SHP77 (cell line): ENCODE data around the gene DYRK1B.
"Not testable (repeated sequence)": the region's sequence is repeated elsewhere in the genome, so short reads cannot be mapped to it uniquely, and the experiment has no call there.

Experiments
- DNase-seq, 2 experiments: peaks; one replicate each; lab custom pipeline; 2025; lab: John Stamatoyannopoulos, UW

Gene DYRK1B

DNA sequence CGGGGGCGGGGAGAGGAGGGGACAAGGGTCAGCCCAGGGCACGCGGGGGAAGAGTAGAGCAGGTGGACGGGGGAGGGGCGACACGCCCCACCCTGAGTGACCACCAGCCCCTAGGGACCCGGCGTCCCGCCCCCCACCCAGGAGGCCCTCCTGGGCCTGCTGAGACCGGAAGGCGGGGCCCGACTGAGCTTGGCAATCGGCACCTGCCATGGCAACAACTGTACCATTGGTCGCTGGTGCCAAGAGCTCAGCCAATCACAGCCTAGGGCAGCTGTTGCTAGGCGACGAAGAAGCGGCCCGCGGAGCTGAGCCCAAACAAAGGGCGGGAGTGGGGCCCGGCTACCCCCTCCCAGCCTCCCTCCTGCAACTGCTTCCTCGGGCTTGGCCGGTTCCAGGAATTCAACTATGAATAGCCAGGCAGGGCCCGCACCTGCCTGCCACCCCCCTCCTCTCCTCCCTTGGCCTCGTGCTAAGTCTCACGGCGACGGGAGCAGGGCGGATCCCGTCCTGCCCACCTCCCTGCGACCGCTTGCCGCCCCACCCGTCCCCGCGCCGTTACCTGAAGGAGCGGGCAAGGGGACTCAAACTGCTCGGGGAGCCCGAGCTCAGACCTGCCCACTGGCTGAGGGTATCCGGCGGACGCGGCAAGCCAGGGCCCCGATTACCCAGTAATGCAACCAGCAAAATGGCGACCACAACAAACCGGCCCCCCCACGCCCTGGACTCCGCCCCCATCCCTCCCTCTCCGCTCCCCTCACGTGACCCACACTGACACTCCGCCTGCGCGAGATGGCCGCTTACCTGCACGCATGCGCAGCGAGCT lies at the start of gene DYRK1B:
DYRK1B (minus strand) TSS at position 699 of the 823 bp plus-strand sequence. CDS start 2,295 bp downstream, outside the sequence.
- peak; percentile 99 to 100 for DNase-seq

DNA sequence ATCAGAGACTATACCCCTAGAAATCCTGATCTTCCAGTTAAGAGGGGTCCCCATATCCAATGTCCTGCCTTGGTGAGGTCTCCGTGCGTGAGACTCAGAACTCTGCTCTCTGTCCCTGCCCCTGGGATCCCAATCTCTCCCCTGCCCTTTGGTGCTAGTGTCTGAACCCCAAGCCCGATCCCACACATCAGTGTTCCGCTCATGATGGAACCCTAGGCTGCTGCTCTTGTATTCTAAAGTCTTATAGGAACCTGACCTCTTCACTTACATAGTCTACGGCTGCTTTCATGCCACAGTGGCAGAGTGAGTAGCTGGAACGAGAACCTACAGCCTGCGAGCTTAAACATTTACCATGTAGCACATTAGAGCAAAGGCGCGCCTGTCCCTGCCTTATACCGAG lies 48.7 kb upstream of the DYRK1B start:
- DNase-seq = not testable (repeated sequence)

DNA sequence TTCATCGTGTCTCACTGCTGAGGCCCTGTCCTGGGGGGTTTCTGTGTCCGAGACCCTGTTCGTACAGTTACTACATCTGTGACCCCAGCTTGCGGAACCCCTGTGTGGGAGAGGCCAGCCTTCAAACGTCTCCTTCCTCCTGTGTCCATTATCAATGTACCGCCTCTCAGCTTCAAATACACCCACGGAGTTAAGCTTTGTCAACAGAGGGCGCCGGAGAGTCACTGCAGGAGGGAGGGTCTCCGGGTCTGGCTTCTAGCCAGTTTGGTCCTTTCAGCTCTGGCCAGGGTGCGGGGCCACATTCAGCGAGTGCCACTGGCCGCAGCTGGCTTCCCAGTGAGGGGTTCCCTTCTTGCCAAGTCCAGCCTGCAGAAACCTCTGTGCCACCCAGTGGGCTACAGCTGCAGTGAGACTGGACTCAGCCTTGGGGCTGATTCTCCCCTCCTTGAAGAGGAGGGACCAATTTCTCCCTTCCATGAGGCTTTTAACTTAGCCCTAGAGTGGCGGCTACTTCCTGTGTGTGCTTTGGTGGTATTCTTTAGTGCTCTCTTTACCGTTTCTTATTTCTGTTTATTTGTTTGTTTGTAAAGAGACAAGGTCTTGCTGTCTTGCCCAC lies 47.6 kb upstream of the DYRK1B start:
- peak; percentile 65 to 79 for DNase-seq

DNA sequence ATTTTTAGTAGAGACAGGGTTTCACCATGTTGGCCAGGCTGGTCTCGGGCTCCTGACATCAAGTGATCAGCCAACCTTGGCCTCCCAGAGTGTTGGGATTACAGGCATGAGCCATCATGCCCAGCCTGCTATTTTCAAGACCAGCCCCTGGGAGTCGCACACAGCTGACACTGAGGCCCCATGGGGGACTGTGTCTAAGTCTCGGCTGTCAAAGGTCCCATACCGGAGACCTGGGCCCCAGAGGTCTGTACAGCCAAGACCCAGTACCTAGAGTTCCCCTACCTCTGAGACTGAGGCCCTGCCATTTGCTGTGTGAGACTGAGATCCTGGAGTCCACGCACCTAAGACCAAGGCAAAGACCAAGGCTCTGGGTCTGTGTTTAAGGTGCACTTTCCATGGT lies 46.3 kb upstream of the DYRK1B start:
- not testable (repeated sequence) for DNase-seq

DNA sequence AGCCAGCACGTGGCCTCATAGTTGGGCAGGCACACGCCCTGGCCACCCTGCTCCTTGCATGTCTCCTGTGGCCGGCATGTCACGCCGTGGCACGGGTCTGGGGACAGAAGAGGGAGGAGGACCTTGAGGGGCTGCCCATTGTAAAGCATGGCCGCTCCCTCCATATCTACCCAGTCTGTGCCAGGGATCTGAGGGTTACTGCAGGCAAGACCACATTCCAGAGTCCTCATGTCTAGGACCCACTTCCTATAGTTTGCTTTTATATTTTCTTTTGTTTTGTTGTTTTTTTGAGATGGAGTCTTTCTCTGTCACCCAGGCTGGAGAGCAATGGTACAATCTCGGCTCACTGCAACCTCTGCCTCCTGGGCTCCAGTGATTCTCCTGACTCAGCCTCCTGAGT lies 45.8 kb upstream of the DYRK1B start:
- DNase-seq = not testable (repeated sequence)

DNA sequence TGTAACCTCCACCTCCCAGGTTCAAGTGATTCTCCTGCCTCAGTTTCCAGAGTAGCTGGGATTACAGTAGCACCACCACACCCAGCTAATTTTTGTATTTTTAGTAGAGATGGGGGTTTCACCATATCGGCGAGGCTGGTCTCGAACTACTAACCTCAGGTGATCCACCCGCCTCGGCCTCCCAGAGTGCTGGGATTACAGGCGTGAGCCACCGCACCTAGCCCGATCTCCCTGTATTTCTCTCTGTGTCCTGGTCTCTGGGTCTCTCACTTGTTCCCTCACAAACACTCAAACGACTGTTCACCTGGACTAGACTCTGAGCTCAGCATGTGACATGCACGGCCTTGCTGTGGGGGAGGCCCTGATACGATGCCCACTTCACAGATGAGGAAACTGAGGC lies 44.9 kb upstream of the DYRK1B start:
- not testable (repeated sequence) for DNase-seq

DNA sequence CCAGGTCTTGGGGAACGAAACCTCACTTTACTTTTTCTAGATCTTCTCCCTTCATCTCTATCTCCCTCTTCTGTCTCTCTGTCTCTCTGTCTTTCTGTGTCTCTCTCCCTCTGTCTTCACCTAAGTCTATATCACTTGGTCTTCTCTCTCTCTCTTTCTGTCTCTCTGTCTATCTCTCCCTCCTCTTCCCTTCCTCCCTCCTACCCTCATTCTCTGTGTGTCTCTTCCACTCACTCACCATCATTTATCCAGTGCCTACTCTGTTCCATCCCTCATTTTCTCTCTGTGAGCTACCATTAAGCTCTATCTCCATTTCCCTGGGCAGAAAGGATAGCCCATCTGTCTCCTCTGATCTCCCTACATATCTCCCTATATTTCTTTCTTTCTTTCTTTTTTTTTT lies 44.4 kb upstream of the DYRK1B start:
- DNase-seq = no peak

DNA sequence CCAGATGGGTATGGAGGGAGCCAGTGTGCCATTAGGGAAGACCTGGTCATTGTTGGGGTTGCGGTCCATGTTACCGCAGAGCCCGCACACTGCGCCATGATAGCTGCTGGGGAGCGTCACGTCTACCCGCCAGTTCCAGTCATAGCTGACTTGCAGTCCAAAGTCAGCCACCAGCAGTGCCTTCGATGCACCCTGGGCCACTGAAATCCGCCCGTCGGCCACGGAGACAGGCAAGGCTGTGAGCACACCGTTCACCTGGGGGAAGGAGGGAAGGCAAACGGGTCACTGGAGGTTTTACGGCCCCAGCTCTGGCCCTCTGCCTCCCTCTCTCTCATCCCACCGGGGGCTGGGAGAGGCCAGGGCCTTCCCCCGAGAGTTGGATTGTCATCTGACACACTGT lies 44.0 kb upstream of the DYRK1B start:
- DNase-seq = not testable (repeated sequence)

DNA sequence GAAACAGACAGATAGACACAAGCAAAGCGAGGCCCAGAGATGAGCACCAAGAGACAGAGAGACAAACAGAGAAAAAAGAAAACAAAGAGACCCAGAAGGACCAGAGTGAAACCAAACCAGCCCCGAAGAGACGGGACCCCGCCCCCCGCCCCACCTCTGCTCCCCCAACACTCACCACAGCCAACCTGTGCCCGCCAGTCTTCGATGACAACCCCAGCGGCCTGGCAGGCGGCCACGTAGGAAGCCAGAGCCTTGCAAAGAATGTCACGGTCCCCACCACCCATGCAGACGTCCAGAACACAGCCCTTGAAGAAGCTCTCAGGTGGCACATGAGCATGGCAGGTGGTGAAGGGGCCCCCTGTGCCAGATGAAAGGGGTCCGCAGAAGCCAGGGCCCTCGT lies 43.5 kb upstream of the DYRK1B start:
- not testable (repeated sequence) for DNase-seq

DNA sequence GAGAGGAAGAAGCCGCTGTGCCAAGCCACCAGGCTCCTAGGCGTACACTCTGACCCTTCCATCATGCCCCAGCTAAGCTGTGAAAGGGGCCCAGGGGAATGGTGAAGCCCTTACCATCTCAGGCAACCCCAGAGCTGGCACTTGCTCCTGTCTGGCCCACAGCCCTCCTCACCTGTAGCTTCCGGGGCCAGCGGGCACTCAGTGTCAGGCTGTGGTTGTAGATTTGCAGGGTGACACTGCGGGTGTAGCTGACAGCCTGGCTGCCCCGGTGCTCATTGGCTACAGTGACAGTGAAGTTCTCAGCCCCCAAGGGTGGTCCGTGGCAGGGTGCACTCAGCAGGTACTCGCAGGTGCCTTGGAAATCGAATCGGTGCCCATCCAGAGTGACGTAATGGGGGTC lies 42.5 kb upstream of the DYRK1B start:
- DNase-seq = not testable (repeated sequence)

DNA sequence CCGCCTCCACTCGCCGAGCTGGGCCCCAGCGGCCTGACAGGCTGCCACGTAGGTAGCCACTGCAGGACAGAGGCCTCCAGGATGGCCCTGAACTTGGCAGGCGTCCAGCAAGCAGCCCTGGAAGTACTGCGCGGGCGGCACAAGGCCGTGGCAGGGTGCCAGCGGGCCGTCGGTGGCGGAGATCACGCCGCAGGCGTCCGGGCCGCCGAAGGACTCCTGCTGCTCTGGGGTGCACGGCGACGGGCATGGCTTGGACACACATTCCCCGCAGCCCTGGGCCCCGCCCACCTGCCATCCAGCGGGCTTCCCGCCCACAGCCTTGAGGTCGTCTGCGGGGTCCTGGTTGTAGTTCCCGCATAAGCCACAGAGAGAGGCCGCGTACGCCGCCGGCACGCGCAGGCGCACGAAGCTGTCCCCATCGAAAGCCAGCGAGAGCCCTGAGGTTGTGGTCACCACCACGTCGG lies 41.5 kb upstream of the DYRK1B start:
- peak; percentile 56 to 85 for DNase-seq

DNA sequence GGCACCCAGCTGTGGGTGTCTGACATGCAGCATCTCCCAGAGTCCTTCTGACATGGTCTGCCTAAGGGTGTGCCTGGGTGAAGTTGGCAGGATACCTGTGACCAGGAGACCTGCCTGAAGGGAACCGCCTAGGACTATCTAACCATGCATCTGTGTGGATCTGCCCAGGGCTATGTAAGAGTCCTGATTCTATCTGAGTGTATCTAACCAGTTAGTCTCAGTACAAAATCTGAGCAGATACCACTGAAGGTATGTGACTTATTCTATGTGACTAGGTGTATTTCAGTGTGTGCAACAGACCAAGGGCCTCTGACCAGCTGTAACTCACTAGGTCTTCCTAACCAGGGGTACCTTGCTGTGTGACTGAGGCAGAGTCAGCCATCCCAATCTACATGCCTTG lies 40.4 kb upstream of the DYRK1B start:
- no peak for DNase-seq

DNA sequence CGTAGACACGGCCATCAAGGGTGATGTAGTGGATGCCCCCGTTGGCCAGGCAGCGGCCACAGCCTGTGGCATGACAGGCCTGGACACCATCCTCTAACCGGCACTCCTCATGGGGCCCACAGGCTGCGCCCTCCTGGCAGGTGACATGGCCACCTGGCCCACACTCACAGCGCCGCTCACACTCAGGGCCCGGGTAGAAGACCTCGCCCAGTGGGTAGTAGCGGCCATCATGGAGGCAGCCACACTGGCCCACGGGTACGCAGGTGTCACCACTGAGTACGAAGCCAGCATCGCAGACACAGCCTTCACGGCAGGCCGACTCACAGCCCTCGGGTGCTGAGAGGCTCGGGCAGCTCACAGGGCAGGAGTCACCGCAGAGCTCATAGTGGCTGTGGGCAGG lies 39.4 kb upstream of the DYRK1B start:
- no peak for DNase-seq

DNA sequence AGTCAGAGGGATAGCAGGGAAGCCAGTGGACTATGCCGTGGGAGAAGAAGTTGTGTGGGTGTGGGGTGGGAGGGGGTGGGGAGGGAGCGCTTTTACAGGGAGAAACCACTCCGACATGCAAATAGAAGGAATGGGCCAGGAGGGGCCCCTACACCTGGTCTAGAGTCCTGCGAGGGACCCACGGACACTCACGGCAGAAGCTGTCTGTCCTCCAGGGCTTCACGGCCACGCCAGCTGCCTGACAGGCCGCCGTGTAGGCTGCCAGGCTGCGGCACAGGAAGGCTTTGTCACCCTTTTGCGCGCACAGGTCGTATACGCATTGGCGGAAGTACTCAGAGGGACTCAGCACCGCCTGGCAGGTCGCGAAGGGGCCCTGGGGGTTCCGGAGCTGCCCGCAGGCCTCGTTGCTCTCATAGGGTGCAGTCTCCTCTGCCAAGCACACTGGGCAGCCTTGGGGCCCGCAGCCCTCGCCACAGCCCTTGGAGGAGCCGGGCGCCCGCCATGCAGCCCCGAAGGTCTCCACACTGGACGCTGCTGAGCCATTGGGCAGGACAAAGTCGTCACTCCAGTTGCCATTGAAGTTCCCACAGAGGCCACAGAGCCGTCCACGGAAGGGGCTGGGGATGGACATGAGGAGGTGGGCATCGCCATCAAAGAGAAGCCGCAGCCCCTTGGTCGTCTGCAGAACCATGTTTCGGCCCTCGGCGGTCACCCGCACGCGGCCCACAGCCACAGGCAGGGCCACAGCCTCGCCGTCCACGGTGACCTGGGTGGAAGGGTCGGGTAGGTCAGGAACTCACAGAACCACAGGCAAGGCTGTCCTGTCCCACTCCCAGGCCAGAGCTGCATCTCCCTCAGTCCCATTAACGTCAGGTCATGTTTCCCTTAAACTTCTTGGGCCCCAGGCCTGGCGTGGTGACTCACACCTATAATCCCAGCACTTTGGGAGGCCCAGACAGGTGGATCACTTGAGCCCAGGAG lies 38.2 kb upstream of the DYRK1B start:
- no peak for DNase-seq

DNA sequence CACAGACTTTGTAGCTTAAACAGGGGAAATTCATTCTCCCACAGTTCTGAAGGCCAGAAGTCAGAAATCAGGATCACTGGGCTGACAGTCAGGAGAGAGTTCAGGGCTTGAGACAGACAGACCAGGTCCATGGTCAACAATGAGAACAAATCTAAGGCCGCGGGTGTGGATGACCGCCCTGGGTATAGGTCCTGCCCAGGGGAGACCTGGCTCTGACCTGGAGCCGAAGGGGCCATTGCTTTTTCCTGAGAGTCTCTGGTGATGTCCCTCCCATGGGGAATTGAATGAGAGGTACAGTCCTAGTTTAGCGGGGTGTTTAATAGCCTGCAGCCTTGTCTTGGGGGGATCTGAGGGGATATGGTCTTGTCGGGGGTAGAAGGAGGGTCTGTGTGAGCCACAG lies 37.4 kb upstream of the DYRK1B start:
- DNase-seq = no peak

DNA sequence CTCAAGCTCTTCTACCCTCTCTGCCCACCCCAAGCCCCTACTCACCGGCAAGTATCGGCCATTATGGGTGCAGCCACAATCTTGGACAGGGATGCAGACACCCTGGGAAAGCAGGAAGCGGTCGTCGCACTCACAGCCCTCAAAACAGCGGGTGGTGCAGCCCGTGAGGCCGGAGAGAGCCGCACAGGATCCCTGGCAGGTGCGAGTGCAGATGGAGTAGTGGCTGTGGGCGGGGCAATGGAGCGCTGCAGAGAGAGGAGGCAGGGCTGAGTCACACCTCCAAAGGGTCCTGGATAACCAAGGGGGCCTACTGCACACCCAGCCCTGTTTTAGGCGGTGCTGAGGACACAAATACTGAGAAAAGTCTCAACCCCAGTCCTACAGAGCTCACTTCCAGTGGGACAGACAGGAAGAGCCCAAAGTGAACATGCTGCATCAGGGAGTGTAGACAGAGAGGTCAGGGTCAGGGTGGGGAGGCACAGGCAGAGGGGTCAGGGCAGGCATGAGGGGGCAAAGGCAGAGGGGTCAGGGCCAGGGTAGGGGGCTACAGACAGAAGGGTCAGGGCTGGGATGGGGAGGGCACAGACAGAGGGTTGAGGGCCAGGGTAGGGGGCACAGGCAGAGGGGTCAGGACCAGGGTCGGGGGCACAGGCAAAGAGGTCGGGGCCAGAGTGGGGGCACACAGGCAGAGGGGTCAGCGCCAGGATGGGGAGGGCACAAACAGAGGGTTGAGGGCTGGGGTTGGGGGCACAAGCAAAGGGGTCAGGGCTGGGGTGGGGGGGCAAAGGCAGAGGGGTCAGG lies 36.4 kb upstream of the DYRK1B start:
- DNase-seq = peak; percentile 84 to 95

DNA sequence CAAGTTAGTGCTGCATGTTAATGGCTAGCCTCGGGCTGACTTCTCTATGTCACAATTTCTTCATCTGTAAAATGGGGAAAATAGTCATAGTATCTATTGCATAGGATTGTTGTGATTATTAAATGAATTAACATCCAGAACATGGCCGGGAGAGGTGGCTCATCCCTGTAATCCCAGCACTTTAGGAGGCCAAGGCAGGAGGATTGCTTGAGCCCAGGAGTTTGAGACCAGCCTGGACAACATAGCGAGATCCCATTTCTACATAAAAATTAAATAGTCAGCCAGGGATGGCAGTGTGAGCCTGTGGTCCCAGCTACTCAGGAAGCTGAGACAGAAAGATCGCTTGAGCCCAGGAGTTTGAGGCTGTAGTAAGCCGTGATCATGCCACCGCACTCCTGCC lies 34.0 kb upstream of the DYRK1B start:
- no peak for DNase-seq

DNA sequence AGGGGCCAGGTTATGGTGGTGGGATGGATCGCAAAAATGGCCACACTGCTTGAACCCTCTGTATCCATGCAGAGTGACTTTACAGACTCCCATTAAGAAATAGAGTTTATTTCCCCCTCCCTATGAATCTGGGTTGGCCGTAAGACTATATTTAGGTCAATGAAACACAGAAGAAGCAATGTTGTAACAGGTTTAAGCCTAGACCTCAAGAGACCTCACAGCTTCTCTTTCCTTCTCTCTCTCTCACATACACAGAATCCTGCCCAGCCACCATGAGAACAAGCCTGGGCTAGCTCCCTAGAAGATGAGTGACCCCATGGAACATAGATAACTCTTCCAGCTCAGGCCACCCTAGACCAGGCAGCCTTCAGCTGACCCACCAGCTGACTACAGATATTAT lies 33.2 kb upstream of the DYRK1B start:
- DNase-seq = no peak

DNA sequence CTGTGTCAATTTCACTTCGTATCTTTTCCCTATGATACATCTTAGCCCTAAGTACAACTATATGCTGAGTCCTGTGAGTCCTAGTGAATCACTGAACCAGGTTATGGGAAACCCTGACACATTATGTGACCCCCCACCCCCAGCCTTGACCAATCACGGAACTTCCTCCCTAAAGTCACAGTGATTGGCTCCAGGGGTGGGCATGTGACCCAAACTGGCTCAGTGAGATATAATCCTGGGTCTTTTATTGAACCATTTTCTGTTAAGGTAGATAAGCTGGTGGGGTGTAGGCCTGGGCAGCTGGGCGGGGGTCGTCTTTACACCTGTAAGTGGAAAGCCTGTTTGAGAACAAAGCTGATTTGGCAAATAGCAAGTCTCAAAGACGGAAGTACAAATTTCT lies 32.0 kb upstream of the DYRK1B start:
- no peak for DNase-seq

DNA sequence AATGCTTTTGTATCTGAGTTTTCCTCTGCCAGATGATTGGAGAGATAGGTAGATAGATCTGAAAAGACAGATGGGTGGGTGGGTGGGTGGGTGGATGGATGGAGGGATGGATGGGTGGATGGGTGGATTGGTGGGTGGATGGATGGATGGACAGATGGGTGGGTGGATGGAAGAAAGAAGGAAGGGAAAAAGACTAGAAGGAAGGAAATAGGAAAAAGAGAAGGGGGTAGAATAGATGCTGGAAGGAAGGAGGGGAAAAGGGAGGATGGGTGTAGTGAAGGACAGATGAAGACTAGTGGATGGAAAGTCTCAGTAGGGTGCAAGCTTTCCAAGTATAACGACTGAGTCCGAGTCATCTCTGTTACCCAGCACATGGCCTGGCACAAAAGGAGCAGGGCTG lies 31.2 kb upstream of the DYRK1B start:
- DNase-seq = no peak

DNA sequence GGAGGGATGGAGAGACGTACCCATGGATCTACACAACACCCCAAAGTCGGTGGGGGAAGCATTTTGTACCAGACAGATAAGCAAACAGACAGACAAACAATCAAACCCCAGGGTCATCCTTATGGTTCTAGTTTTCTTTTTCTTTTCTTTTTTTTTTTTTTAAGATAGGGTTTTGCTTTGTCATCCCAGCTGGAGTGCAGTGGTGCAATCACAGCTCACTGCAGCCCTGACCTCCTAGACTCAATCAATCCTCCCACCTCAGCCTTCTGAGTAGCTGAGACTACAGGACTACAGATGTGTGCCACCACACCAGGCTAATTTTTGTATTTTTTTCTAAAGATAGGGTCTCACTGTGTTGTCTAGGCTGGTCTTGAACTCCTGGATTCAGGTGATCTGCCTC lies 30.2 kb upstream of the DYRK1B start:
- DNase-seq = no peak
